Measurements from ENCODE around the gene NCKAP1.

- TF ChIP-seq CTCF (conservative IDR thresholded peaks at IDR 0.05; ENCODE audit: low read length) (no peak), EZH2phosphoT487 (IDR thresholded peaks at IDR 0.05; ENCODE audit: borderline replicate concordance) (no peak)
These were observed 131.8 kb downstream of the NCKAP1 start for GRCh38 chr2:182906454-182906853.

Data from Loucy (cell line).